Keratinocyte (primary cell): ENCODE measurements around the gene APP. TPM values are rescaled to one million over a fixed set of nuclear protein-coding genes. Genes with fewer than 3 reads are reported as not detected.

ENCODE experiments used
- DNase-seq: peaks from one replicate; pipeline ENCODE4 v3.0.0-alpha.2; 2011; ENCODE audit warnings: low read depth, missing footprints, low spot score
- FAIRE-seq: peaks from 2 replicates; lab custom pipeline; 2011; peaks lifted over from hg19 to GRCh38; lab: Jason Lieb, UNC
- H2AFZ ChIP-seq: 2 replicates; pipeline ENCODE4 v1.6.0; 2012; ENCODE audit warnings: low read length, control low read depth, inconsistent platforms; ENCODE audit not compliant: control insufficient read depth
- H3K27ac ChIP-seq: 2 replicates; pipeline ENCODE4 v1.5.1; 2011; ENCODE audit warnings: low read length; ENCODE audit not compliant: control insufficient read depth, insufficient read depth
- H3K27me3 ChIP-seq: 3 replicates; pipeline ENCODE4 v1.6.0; 2011; ENCODE audit warnings: low read length; ENCODE audit not compliant: control insufficient read depth, insufficient read depth; ENCODE audit errors: extremely low read depth
- H3K36me3 ChIP-seq, 2 experiments: 2 replicates in 1 of 2; 3 replicates in 1 of 2; pipeline ENCODE4 v1.5.1; 2011; ENCODE audit warnings: low read length in 2 of 2, mild to moderate bottlenecking in 1 of 2; ENCODE audit not compliant: control insufficient read depth in 2 of 2, insufficient read depth in 2 of 2; ENCODE audit errors: extremely low read depth in 1 of 2
- H3K4me1 ChIP-seq: 3 replicates; pipeline ENCODE4 v1.5.1; 2011; ENCODE audit warnings: low read length; ENCODE audit not compliant: control insufficient read depth, insufficient read depth; ENCODE audit errors: extremely low read depth
- H3K4me2 ChIP-seq: 3 replicates; pipeline ENCODE4 v1.6.0; 2011; ENCODE audit warnings: low read depth, low read length; ENCODE audit not compliant: control insufficient read depth, insufficient read depth; ENCODE audit errors: extremely low read depth
- H3K4me3 ChIP-seq, 3 experiments: fragments of 200-600 bp in 1 of 3; sonication (generic) in 1 of 3; 2 replicates in 2 of 3; 3 replicates in 1 of 3; pipeline ENCODE4 v1.5.1; 2011 to 2016; ENCODE audit warnings: low read length in 3 of 3, mild to moderate bottlenecking in 3 of 3, control low read depth in 2 of 3, inconsistent platforms in 1 of 3, low read depth in 1 of 3, mixed read lengths in 1 of 3, mixed run types in 1 of 3, moderate library complexity in 1 of 3; ENCODE audit not compliant: control insufficient read depth in 2 of 3, insufficient read depth in 2 of 3; ENCODE audit errors: extremely low read depth in 1 of 3
- H3K79me2 ChIP-seq: 2 replicates; pipeline ENCODE4 v1.6.0; 2012; ENCODE audit warnings: low read length; ENCODE audit not compliant: control insufficient read depth, insufficient read depth
- H3K9ac ChIP-seq: 3 replicates; pipeline ENCODE4 v1.6.0; 2011; ENCODE audit warnings: low read length; ENCODE audit not compliant: control insufficient read depth, insufficient read depth; ENCODE audit errors: extremely low read depth
- H3K9me1 ChIP-seq: 3 replicates; pipeline ENCODE4 v1.6.0; 2011; ENCODE audit warnings: low read length; ENCODE audit not compliant: control insufficient read depth, insufficient read depth; ENCODE audit errors: extremely low read depth
- H3K9me3 ChIP-seq: 2 replicates; pipeline ENCODE4 v1.5.1; 2012; ENCODE audit warnings: low read depth, low read length; ENCODE audit not compliant: control insufficient read depth
- H4K20me1 ChIP-seq: 3 replicates; pipeline ENCODE4 v1.6.0; 2011; ENCODE audit warnings: low read length; ENCODE audit not compliant: control insufficient read depth, insufficient read depth; ENCODE audit errors: extremely low read depth
- CTCF ChIP-seq, 3 experiments: IDR thresholded peaks in 1 of 3; conservative IDR thresholded peaks in 1 of 3; optimal IDR thresholded peaks in 1 of 3; 2 replicates in 2 of 3; 3 replicates in 1 of 3; pipeline versions ENCODE3 to v1.5.1; 2011; ENCODE audit warnings: low read length in 3 of 3, mild to moderate bottlenecking in 3 of 3, moderate library complexity in 2 of 3, control low read depth in 1 of 3, inconsistent platforms in 1 of 3; ENCODE audit not compliant: insufficient read depth in 2 of 3; ENCODE audit errors: extremely low read depth in 1 of 3
- EZH2 ChIP-seq: IDR thresholded peaks from one replicate; pipeline ENCODE4 v1.6.1; 2012; ENCODE audit warnings: inconsistent platforms, mild to moderate bottlenecking, low read length, moderate library complexity
- dilution Hi-C: fragments of 300-500 bp; cut with MboI; formaldehyde crosslinking; loops from one replicate; pipeline ENCODE4 v1.7.0; 2020; ENCODE audit warnings: low sequenced_read_pairs; ENCODE audit not compliant: extremely low pct_ligation_motif_present
- polyA plus RNA-seq, 5 experiments: library from polyadenylated mRNA; depleted of rRNA in 3 of 5; stranded (reverse) in 3 of 5; stranded (forward) in 1 of 5; unstranded in 1 of 5; fragments of >200 nt; gene quantifications; 1 replicate in 1 of 5; 2 replicates in 3 of 5; 3 replicates in 1 of 5; pipeline versions ENCODE4 v1.2.1 to v1.2.3, GENCODE V29; 2011 to 2012; ENCODE audit warnings: missing spikeins in 2 of 5, low read depth in 1 of 5, low replicate concordance in 1 of 5

Gene APP
- polyA plus RNA-seq, 1 donor (not counting 4 experiments of a cell fraction or from before 2014, with no cell fraction given), result 1,015 TPM

DNA sequence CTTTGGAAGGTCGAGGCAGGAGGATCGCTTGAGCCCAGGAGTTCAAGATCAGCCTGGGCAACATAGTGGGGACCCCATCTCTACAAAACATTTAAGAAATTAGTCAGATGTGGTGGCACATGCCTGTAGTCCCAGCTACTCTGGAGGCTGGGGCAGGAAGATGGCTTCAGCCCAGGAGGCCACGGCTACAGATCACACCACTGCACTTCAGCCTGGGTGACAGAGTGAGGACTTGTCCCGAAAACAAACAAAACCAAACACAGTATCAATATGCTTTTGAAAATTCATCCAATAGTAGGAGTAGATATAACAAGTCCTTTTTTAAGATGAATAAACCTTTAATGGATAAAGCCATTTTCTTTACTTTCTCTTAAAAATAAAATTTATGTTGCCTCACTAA lies 8.5 kb downstream of the APP start:
- TF ChIP-seq CTCF (optimal IDR thresholded peaks at IDR 0.05 in 1 of 3, IDR thresholded peaks at IDR 0.05 in 1 of 3, conservative IDR thresholded peaks at IDR 0.05 in 1 of 3; ENCODE audit: extremely low read depth in 1 of 3, insufficient read depth in 2 of 3, low read length in 3 of 3) (no peak), EZH2 (no peak)
- H3K9me1 ChIP-seq, result no peaks in the 10 kb centered on the region
- H3K27me3 ChIP-seq, result no peaks in the 10 kb centered on the region
- no peak overlapping the region for H3K4me3 ChIP-seq
- H4K20me1 ChIP-seq, result peaks cover 38% of the 10 kb centered on the region
- FAIRE-seq, result no peak
- dilution Hi-C loops, result loop anchor here (25.0 kb wide), 1 partner anchor 225 kb away; no protein-coding TSS in a partner anchor
- H3K27ac ChIP-seq, result no peak overlapping the region
- no peak overlapping the region for H2AFZ ChIP-seq
- H3K79me2 ChIP-seq, result peaks cover 100% of the 10 kb centered on the region
- peaks cover 44% of the 10 kb centered on the region for H3K4me1 ChIP-seq
- DNase-seq, result no peak
- H3K36me3 ChIP-seq, result peaks cover 4 to 8% of the 10 kb centered on the region in 2 experiments
- H3K4me2 ChIP-seq, result no peak overlapping the region
- no peak overlapping the region for H3K9ac ChIP-seq
- H3K9me3 ChIP-seq, result no peaks in the 10 kb centered on the region

- Histone ChIP-seq H3K36me3 (peaks cover 4 to 8% of the 10 kb centered on the region in 2 experiments), H3K4me2 (peak overlapping the region; percentile 37), H3K9me1 (no peaks in the 10 kb centered on the region), H4K20me1 (peaks cover 28% of the 10 kb centered on the region), H3K9me3 (no peaks in the 10 kb centered on the region), H3K79me2 (peaks cover 99% of the 10 kb centered on the region), H2AFZ (no peak overlapping the region), H3K4me3 (no peak overlapping the region), H3K9ac (no peak overlapping the region), H3K27me3 (no peaks in the 10 kb centered on the region), H3K27ac (peak overlapping the region; percentile 26), H3K4me1 (peaks cover 24% of the 10 kb centered on the region)
- FAIRE-seq (no peak), DNase-seq (no peak)
- dilution Hi-C loops, result loop anchor here (25.0 kb wide), 1 partner anchor 227 kb away; no protein-coding TSS in a partner anchor
- TF ChIP-seq CTCF (optimal IDR thresholded peaks at IDR 0.05 in 1 of 3, IDR thresholded peaks at IDR 0.05 in 1 of 3, conservative IDR thresholded peaks at IDR 0.05 in 1 of 3; ENCODE audit: extremely low read depth in 1 of 3, insufficient read depth in 2 of 3, low read length in 3 of 3) (no peak), EZH2 (no peak)
Measured at GRCh38 chr21:26159869-26160268, 10.7 kb downstream of the APP start.
